Measurements from ENCODE around the gene ZNF598. TPM values are rescaled to one million over a fixed set of nuclear protein-coding genes. Genes with fewer than 3 reads are reported as not detected.

Gene ZNF598
- total and polyA plus RNA-seq, 2 of the 13 experiments (the other 11 are each of a cell fraction or from before 2014, with no cell fraction given): 13.5 to 14.2 TPM

DNA sequence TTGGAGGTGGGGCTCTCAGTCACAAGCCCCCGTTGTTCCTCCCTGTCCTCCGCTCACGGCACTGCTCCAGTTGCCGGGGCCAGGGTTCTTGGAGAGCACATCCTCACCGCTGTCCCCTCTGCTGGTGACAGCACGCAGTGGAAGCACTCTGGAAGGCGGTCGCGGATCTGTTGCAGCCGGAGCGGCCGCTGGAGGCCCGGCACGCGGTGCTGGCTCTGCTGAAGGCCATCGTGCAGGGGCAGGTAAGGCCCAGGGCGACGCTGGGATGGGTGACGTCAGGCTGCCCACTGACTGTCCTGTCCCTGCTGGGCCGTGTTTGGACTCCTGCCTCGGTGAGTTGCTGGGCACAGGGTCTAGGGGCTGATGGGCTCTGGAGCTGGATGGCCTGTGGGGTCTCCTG lies 43.6 kb upstream of the ZNF598 start:
- H3K27me3 ChIP-seq (ENCODE audit: control insufficient read depth in 1 of 2, insufficient read depth in 2 of 2, low read length in 2 of 2): peaks cover 0 to 2% of the 10 kb centered on the region in 2 experiments; a peak in 1 of 5 replicates
- in situ Hi-C loops (cut with HindIII; ENCODE audit: extremely low pct_ligation_motif_present, low pct_unique_long_range_greater_than_20kb) (no loop called here), intact Hi-C loops (cut with micrococcal nuclease; ENCODE audit: unreplicated experiment) (no loop called here)
- H3K36me3 ChIP-seq (replicated peaks in 1 of 2; ENCODE audit: control insufficient read depth in 1 of 2, insufficient read depth in 2 of 2, low read length in 2 of 2): peaks cover 16 to 30% of the 10 kb centered on the region in 2 experiments; a peak in 4 of 5 replicates
- no peak overlapping the region for H3K27ac ChIP-seq (ENCODE audit: extremely low read length, insufficient read depth, low read length)
- WGBS (ENCODE audit: low lambda C conversion rate): 97% methylated on average over 19 of the region's 21 CpGs
- CTCF ChIA-PET (ENCODE audit: low intra/inter-chr PET ratio, low total read pairs): no interaction called here
- H3K79me2 ChIP-seq (ENCODE audit: insufficient read depth, low read length): peaks cover 8% of the 10 kb centered on the region
- no peak overlapping the region for H3K9ac ChIP-seq (ENCODE audit: insufficient read depth, low read depth, low read length)
- no peak for DNase-seq (ENCODE audit: low spot score)
- peaks cover 12% of the 10 kb centered on the region for H3K4me1 ChIP-seq (ENCODE audit: insufficient read depth, low read length)
- FAIRE-seq: no peak
- H3K9me3 ChIP-seq (ENCODE audit: low read length): no peaks in the 10 kb centered on the region
- H4K20me1 ChIP-seq (ENCODE audit: insufficient read depth, low read length): no peaks in the 10 kb centered on the region
- TF ChIP-seq DMAP1 (CRISPR knock-in tag; IDR thresholded peaks at IDR 0.05): no peak
- TF ChIP-seq CHD2 (IDR thresholded peaks at IDR 0.05; ENCODE audit: low read depth, low read length): no peak
- POLR2A ChIA-PET: no interaction called here
- no peak for ATAC-seq
- H2AFZ ChIP-seq (ENCODE audit: low read length): no peak overlapping the region
- H3K4me3 ChIP-seq (replicated peaks in 1 of 3; ENCODE audit: insufficient read depth in 1 of 3, low read depth in 2 of 3, low read length in 3 of 3): no peak overlapping the region
- H3K4me2 ChIP-seq (ENCODE audit: low read depth, low read length): no peak overlapping the region
- no TSS peak for BruUV-seq (replicated peaks)

DNA sequence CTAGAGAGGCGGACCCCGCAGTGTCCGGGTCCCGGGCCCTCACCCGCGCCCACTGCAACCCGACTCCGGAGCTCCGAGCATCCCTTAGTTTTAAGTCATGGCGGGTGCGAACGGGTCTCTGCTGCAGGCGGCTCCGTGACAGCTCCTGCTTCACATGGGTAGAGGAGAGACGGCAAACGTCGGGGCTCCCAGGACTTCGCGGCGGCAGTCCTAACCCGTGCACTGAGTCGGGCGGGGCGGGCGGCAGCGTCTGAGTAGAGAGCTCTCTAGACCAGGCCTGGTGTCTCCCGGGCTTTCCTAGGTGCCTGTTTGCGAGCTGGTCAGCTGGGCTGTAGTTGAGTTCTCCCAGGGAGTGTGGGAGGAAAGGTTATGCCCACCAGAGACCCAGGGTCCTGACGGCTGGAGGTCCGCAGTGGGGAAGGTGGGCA lies 38.5 kb upstream of the ZNF598 start:
- H3K4me1 ChIP-seq (ENCODE audit: insufficient read depth, low read length): peaks cover 25% of the 10 kb centered on the region
- peak overlapping the region; percentile 86 to 95 (median 90) for H3K4me3 ChIP-seq (replicated peaks in 1 of 3; ENCODE audit: insufficient read depth in 1 of 3, low read depth in 2 of 3, low read length in 3 of 3)
- DNase-seq (ENCODE audit: low spot score) (no peak), FAIRE-seq (no peak), ATAC-seq (peak; percentile 8)
- H3K27me3 ChIP-seq (ENCODE audit: control insufficient read depth in 1 of 2, insufficient read depth in 2 of 2, low read length in 2 of 2): peaks cover 0 to 2% of the 10 kb centered on the region in 2 experiments; a peak in 1 of 5 replicates
- peak overlapping the region; percentile 84 for H3K9ac ChIP-seq (ENCODE audit: insufficient read depth, low read depth, low read length)
- no peaks in the 10 kb centered on the region for H3K9me3 ChIP-seq (ENCODE audit: low read length)
- ChIA-PET CTCF (ENCODE audit: low intra/inter-chr PET ratio, low total read pairs) (interaction anchor here (1.4 kb wide), 1 partner anchor 25 kb away, joined by 7 read pairs; no protein-coding TSS in a partner anchor), POLR2A (interaction anchor here (0.8 to 3.3 kb wide), 14 partner anchors 9 to 107 kb away, joined by 3 to 67 read pairs (median 6); partner anchors contain the start of genes RPS2 and TRAF7)
- intact Hi-C loops (cut with micrococcal nuclease; ENCODE audit: unreplicated experiment): no loop called here
- H3K4me2 ChIP-seq (ENCODE audit: low read depth, low read length): peak overlapping the region; percentile 96
- peaks cover 19% of the 10 kb centered on the region for H3K79me2 ChIP-seq (ENCODE audit: insufficient read depth, low read length)
- peaks cover 5 to 14% of the 10 kb centered on the region in 2 experiments; a peak in 3 of 5 replicates for H3K36me3 ChIP-seq (replicated peaks in 1 of 2; ENCODE audit: control insufficient read depth in 1 of 2, insufficient read depth in 2 of 2, low read length in 2 of 2)
- H3K27ac ChIP-seq (ENCODE audit: extremely low read length, insufficient read depth, low read length): peak overlapping the region; percentile 31
- no TSS peak for BruUV-seq (replicated peaks)
- H4K20me1 ChIP-seq (ENCODE audit: insufficient read depth, low read length): no peaks in the 10 kb centered on the region
- no peak overlapping the region for H2AFZ ChIP-seq (ENCODE audit: low read length)
- WGBS (ENCODE audit: low lambda C conversion rate): 0% methylated on average over 4 of the region's 30 CpGs
- in situ Hi-C loops (cut with HindIII; ENCODE audit: extremely low pct_ligation_motif_present, low pct_unique_long_range_greater_than_20kb): no loop called here
- TF ChIP-seq ZNF296 (CRISPR knock-in tag; conservative IDR thresholded peaks at IDR 0.05) (no peak), ZNF143 (CRISPR knock-in tag; IDR thresholded peaks at IDR 0.05) (no peak), ZNF792 (CRISPR knock-in tag; IDR thresholded peaks at IDR 0.05) (no peak), RFX5 (IDR thresholded peaks at IDR 0.05; ENCODE audit: low read depth, low read length) (no peak), KDM5A (IDR thresholded peaks at IDR 0.05; ENCODE audit: borderline replicate concordance, low read length) (0 out of 2 replicates have a peak, but pooled peaks have one; percentile 53), FOXC1 (CRISPR knock-in tag; IDR thresholded peaks at IDR 0.05; ENCODE audit: borderline replicate concordance) (no peak), NFYB (CRISPR knock-in tag; IDR thresholded peaks at IDR 0.05) (no peak)
- TF ChIP-seq, protein P1, sequence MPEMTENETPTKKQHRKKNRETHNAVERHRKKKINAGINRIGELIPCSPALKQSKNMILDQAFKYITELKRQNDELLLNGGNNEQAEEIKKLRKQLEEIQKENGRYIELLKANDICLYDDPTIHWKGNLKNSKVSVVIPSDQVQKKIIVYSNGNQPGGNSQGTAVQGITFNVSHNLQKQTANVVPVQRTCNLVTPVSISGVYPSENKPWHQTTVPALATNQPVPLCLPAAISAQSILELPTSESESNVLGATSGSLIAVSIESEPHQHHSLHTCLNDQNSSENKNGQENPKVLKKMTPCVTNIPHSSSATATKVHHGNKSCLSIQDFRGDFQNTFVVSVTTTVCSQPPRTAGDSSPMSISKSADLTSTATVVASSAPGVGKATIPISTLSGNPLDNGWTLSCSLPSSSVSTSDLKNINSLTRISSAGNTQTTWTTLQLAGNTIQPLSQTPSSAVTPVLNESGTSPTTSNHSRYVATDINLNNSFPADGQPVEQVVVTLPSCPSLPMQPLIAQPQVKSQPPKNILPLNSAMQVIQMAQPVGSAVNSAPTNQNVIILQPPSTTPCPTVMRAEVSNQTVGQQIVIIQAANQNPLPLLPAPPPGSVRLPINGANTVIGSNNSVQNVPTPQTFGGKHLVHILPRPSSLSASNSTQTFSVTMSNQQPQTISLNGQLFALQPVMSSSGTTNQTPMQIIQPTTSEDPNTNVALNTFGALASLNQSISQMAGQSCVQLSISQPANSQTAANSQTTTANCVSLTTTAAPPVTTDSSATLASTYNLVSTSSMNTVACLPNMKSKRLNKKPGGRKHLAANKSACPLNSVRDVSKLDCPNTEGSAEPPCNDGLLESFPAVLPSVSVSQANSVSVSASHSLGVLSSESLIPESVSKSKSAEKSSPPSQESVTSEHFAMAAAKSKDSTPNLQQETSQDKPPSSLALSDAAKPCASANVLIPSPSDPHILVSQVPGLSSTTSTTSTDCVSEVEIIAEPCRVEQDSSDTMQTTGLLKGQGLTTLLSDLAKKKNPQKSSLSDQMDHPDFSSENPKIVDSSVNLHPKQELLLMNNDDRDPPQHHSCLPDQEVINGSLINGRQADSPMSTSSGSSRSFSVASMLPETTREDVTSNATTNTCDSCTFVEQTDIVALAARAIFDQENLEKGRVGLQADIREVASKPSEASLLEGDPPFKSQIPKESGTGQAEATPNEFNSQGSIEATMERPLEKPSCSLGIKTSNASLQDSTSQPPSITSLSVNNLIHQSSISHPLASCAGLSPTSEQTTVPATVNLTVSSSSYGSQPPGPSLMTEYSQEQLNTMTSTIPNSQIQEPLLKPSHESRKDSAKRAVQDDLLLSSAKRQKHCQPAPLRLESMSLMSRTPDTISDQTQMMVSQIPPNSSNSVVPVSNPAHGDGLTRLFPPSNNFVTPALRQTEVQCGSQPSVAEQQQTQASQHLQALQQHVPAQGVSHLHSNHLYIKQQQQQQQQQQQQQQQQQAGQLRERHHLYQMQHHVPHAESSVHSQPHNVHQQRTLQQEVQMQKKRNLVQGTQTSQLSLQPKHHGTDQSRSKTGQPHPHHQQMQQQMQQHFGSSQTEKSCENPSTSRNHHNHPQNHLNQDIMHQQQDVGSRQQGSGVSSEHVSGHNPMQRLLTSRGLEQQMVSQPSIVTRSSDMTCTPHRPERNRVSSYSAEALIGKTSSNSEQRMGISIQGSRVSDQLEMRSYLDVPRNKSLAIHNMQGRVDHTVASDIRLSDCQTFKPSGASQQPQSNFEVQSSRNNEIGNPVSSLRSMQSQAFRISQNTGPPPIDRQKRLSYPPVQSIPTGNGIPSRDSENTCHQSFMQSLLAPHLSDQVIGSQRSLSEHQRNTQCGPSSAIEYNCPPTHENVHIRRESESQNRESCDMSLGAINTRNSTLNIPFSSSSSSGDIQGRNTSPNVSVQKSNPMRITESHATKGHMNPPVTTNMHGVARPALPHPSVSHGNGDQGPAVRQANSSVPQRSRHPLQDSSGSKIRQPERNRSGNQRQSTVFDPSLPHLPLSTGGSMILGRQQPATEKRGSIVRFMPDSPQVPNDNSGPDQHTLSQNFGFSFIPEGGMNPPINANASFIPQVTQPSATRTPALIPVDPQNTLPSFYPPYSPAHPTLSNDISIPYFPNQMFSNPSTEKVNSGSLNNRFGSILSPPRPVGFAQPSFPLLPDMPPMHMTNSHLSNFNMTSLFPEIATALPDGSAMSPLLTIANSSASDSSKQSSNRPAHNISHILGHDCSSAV (CRISPR knock-in tag; IDR thresholded peaks at IDR 0.05; ENCODE audit: borderline replicate concordance): no peak

Data from HepG2 (cell line).